ENCODE measurements around the gene GJA3.

The GJA3 gene

GRCh38 chr13:20127562-20128458 is 33.0 kb downstream of the GJA3 start:
- peak; percentile 73 for DNase-seq (ENCODE audit: low spot score)

GRCh38 chr13:20127262-20127561 is 33.6 kb downstream of the GJA3 start:
- no peak for DNase-seq (ENCODE audit: low spot score)

- DNase-seq (ENCODE audit: low spot score), result peak; percentile 7
Observed at GRCh38 chr13:20126541-20127261, 34.2 kb downstream of the GJA3 start.

GRCh38 chr13:20125783-20126165 is 35.1 kb downstream of the GJA3 start:
- DNase-seq (ENCODE audit: low spot score), result peak; percentile 11

- peak; percentile 80 for DNase-seq (ENCODE audit: low spot score)
Observed at GRCh38 chr13:20125129-20125782, 35.6 kb downstream of the GJA3 start.

GRCh38 chr13:20124303-20124702 is 36.5 kb downstream of the GJA3 start:
- DNase-seq (ENCODE audit: low spot score), result peak; percentile 11

- no peak for DNase-seq (ENCODE audit: low spot score)
Observed at GRCh38 chr13:20121159-20121525, 39.7 kb downstream of the GJA3 start.

GRCh38 chr13:20119960-20120359 is 40.9 kb downstream of the GJA3 start:
- peak; percentile 20 for DNase-seq (ENCODE audit: low spot score)

GRCh38 chr13:20118268-20119140 is 42.3 kb downstream of the GJA3 start:
- DNase-seq (ENCODE audit: low spot score), result peak; percentile 36

- DNase-seq (ENCODE audit: low spot score), result no peak
Observed at GRCh38 chr13:20116213-20116612, 44.6 kb downstream of the GJA3 start.

GRCh38 chr13:20114066-20114610 is 46.7 kb downstream of the GJA3 start:
- DNase-seq (ENCODE audit: low spot score), result no peak

GRCh38 chr13:20109037-20109436 is 51.8 kb downstream of the GJA3 start:
- DNase-seq (ENCODE audit: low spot score), result no peak

- no peak for DNase-seq (ENCODE audit: low spot score)
Observed at GRCh38 chr13:20106742-20107141, 54.1 kb downstream of the GJA3 start.

- DNase-seq (ENCODE audit: low spot score), result no peak
Observed at GRCh38 chr13:20105161-20105689, 55.6 kb downstream of the GJA3 start.

GRCh38 chr13:20102525-20103180 is 58.2 kb downstream of the GJA3 start:
- DNase-seq (ENCODE audit: low spot score), result no peak

GRCh38 chr13:20101467-20102316 is 59.2 kb downstream of the GJA3 start:
- DNase-seq (ENCODE audit: low spot score), result no peak

- DNase-seq (ENCODE audit: low spot score), result no peak
Observed at GRCh38 chr13:20099319-20099718, 61.5 kb downstream of the GJA3 start.

- no peak for DNase-seq (ENCODE audit: low spot score)
Observed at GRCh38 chr13:20093951-20094350, 66.9 kb downstream of the GJA3 start.

GRCh38 chr13:20090349-20090748 is 70.5 kb downstream of the GJA3 start:
- peak; percentile 13 for DNase-seq (ENCODE audit: low spot score)

Measured in globus pallidus (tissue), 1 donor.